HG03097 (cell line): ENCODE data around the gene CA7.
"Not testable (repeated sequence)": the region's sequence is repeated elsewhere in the genome, so short reads cannot be mapped to it uniquely, and the experiment has no call there.

ENCODE experiments used
- ATAC-seq: cut with Tn5 transposase; IDR thresholded peaks from one replicate; pipeline ENCODE4 v1.9.1; 2021; ENCODE audit not compliant: unreplicated experiment, low FRiP score

The CA7 gene

GRCh38 chr16:66894948-66895688, 50.9 kb downstream of the CA7 start:
- ATAC-seq = no peak

GRCh38 chr16:66895689-66895979, 51.4 kb downstream of the CA7 start:
- no peak for ATAC-seq

- no peak for ATAC-seq
Observed at GRCh38 chr16:66895999-66896398, 51.8 kb downstream of the CA7 start.

GRCh38 chr16:66896682-66897081, 52.5 kb downstream of the CA7 start:
- not testable (repeated sequence) for ATAC-seq

- no peak for ATAC-seq
Observed at GRCh38 chr16:66898207-66898606, 54.0 kb downstream of the CA7 start.

GRCh38 chr16:66898933-66899309, 54.7 kb downstream of the CA7 start:
- no peak for ATAC-seq

GRCh38 chr16:66899310-66899944, 55.2 kb downstream of the CA7 start:
- ATAC-seq = no peak

- ATAC-seq = no peak
Observed at GRCh38 chr16:66899945-66900710, 55.9 kb downstream of the CA7 start.

GRCh38 chr16:66900721-66901441, 56.7 kb downstream of the CA7 start:
- no peak for ATAC-seq

GRCh38 chr16:66901626-66902025, 57.4 kb downstream of the CA7 start:
- no peak for ATAC-seq

- ATAC-seq = no peak
Observed at GRCh38 chr16:66902648-66903543, 58.7 kb downstream of the CA7 start.
